Measurements from ENCODE around the gene IQSEC2.

GRCh38 chrX:53233536-53233935 lies 47.8 kb downstream of the IQSEC2 start:
- TF ChIP-seq POLR2A (IDR thresholded peaks at IDR 0.05) = no peak
- no peak for TF ChIP-seq CTCF (IDR thresholded peaks at IDR 0.05)
